ENCODE measurements around the gene LRCH1. TPM values are rescaled to one million over a fixed set of nuclear protein-coding genes. Genes with fewer than 3 reads are reported as not detected.

LRCH1 gene
- polyA plus RNA-seq, 1 of the 3 experiments (the other 2 are of a cell fraction) = 5.5 TPM

DNA sequence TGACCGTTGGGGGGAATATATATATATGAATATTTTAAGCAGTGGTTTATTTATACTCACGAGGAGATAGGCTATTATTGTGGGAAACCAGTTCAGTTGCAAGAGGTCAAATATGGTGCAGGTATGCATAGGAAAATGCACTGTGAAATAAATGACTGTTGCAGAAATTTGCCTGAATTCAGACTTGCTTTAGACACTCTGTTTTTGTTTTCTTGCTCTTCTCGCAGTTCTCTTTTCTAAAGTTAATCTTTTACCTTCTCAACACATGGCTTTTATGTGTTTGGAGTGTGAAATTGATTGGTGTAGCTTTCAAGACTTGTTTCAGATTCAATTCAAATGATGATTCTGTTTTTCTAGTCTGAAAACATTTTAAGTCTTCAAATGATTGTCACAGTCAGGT lies 109.7 kb downstream of the LRCH1 start:
- Histone ChIP-seq H3K79me2 (ENCODE audit: insufficient read depth) (peaks cover 71% of the 10 kb centered on the region), H3K4me3 (ENCODE audit: low read depth in 2 of 2, low read length in 1 of 2) (no peak overlapping the region), H3K27ac (ENCODE audit: low read depth in 2 of 2, low read length in 1 of 2) (no peak overlapping the region), H3K9me3 (no peaks in the 10 kb centered on the region), H2AFZ (ENCODE audit: low read depth) (no peak overlapping the region), H4K20me1 (ENCODE audit: insufficient read depth) (no peaks in the 10 kb centered on the region), H3K4me1 (ENCODE audit: control insufficient read depth in 1 of 2, insufficient read depth in 2 of 2, low read depth in 1 of 2, low read length in 1 of 2) (peaks cover 14 to 41% of the 10 kb centered on the region in 2 experiments), H3F3A (replicated peaks; ENCODE audit: insufficient read depth) (peaks cover 6% of the 10 kb centered on the region), H3K9me2 (no peaks in the 10 kb centered on the region), H3K9ac (no peak overlapping the region), H3K4me2 (no peak overlapping the region), H3K27me3 (ENCODE audit: insufficient read depth) (no peaks in the 10 kb centered on the region), H3K36me3 (replicated peaks in 1 of 2; ENCODE audit: control insufficient read depth in 1 of 2, insufficient read depth in 2 of 2, low read length in 1 of 2) (peaks cover 0 to 4% of the 10 kb centered on the region in 2 experiments)
- no peak for DNase-seq
- CTCF ChIA-PET = interaction anchor here (0.9 to 1.8 kb wide), 3 partner anchors 12 to 59 kb away, joined by 4 to 7 read pairs (median 4); no protein-coding TSS in a partner anchor
- POLR2A ChIA-PET = no interaction called here
- TF ChIP-seq PBX3 (IDR thresholded peaks at IDR 0.05) (no peak), REST (IDR thresholded peaks at IDR 0.05; ENCODE audit: low read depth, low read length) (no peak), TAF1 (IDR thresholded peaks at IDR 0.05; ENCODE audit: borderline replicate concordance, low read depth, low read length) (no peak), JUND (IDR thresholded peaks at IDR 0.05) (no peak), USF2 (IDR thresholded peaks at IDR 0.05; ENCODE audit: borderline replicate concordance, low read depth, low read length) (no peak), RFX5 (IDR thresholded peaks at IDR 0.05; ENCODE audit: low read length) (no peak), NFIC (IDR thresholded peaks at IDR 0.05; ENCODE audit: borderline replicate concordance) (no peak), TCF12 (IDR thresholded peaks at IDR 0.05) (no peak), EP300 (IDR thresholded peaks at IDR 0.05; ENCODE audit: borderline replicate concordance in 1 of 2, low read depth in 1 of 2, low read length in 1 of 2) (no peak), RCOR1 (IDR thresholded peaks at IDR 0.05; ENCODE audit: low read length) (no peak), IRF3 (IDR thresholded peaks at IDR 0.05; ENCODE audit: low read depth, low read length) (no peak), FOXJ3 (CRISPR knock-in tag; IDR thresholded peaks at IDR 0.05) (no peak), SIN3A (IDR thresholded peaks at IDR 0.05; ENCODE audit: borderline replicate concordance, low read depth, low read length) (no peak), GABPA (IDR thresholded peaks at IDR 0.05; ENCODE audit: low read depth) (no peak), NRF1 (IDR thresholded peaks at IDR 0.05; ENCODE audit: low read depth, low read length) (no peak), YY1 (IDR thresholded peaks at IDR 0.05; ENCODE audit: low read depth) (no peak), TEAD4 (IDR thresholded peaks at IDR 0.05; ENCODE audit: borderline replicate concordance, insufficient read depth) (no peak), RXRA (IDR thresholded peaks at IDR 0.05; ENCODE audit: borderline replicate concordance, low read depth) (no peak), MEF2A (IDR thresholded peaks at IDR 0.05; ENCODE audit: borderline replicate concordance, low read depth) (no peak)
- TF ChIP-seq, protein P1, sequence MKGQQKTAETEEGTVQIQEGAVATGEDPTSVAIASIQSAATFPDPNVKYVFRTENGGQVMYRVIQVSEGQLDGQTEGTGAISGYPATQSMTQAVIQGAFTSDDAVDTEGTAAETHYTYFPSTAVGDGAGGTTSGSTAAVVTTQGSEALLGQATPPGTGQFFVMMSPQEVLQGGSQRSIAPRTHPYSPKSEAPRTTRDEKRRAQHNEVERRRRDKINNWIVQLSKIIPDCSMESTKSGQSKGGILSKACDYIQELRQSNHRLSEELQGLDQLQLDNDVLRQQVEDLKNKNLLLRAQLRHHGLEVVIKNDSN (IDR thresholded peaks at IDR 0.05; ENCODE audit: borderline replicate concordance, low read depth) = no peak
- 86% methylated on average over 3 of the region's 3 CpGs for WGBS (ENCODE audit: low lambda C conversion rate)

Measured in SK-N-SH (cell line).